ENCODE data around the gene NOTUM.

DNA sequence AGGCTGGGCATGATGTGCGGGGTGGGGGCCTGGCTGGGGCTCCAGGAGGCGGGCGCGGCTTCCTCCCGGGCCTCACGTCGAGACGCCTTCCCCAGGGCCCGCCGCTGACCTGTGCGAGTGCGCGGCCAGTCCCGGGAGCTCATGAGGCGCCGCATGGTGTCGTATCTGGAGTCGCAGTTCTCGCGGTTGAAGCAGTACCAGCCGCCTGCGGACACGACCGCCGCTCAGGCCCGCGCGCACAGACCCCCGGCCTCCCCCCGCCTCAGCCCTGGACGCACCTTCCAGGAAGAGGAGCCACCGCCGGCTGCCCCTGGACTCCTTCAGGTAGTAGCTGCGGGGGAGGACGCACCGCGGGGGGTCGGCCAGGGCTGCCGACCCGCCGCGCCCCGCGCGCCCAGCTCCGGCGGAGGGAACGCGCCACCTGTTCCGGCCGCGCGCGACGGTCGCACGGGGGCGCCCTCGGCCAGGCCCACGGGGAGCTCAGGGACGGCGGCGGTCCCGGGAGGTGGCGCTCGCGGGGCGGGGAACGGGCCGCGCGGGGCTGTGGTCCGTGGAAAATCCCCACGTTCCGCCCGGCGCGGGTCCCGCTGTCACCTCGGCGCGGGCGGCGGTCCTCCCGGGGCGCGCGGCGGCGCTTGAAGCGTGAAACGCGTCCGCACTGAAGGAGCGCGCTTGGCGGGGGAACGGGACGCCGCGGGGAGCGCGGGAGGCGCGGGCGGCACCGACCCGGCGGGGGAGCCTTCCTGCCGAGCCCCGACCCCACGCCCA is 1.4 kb downstream of the NOTUM start:
- TF ChIP-seq POLR2A (IDR thresholded peaks at IDR 0.05) (no peak), EP300 (IDR thresholded peaks at IDR 0.05) (no peak)
